Amniotic epithelial cell (primary cell): ENCODE results near the gene SEL1L3.
A peak's percentile ranks its signal among the peaks of the same experiment; 100 is the strongest.

Source experiments
- DNase-seq: peaks from one replicate; pipeline ENCODE4 v3.0.0-alpha.2; 2010; ENCODE audit warnings: low read depth

The SEL1L3 gene

DNA sequence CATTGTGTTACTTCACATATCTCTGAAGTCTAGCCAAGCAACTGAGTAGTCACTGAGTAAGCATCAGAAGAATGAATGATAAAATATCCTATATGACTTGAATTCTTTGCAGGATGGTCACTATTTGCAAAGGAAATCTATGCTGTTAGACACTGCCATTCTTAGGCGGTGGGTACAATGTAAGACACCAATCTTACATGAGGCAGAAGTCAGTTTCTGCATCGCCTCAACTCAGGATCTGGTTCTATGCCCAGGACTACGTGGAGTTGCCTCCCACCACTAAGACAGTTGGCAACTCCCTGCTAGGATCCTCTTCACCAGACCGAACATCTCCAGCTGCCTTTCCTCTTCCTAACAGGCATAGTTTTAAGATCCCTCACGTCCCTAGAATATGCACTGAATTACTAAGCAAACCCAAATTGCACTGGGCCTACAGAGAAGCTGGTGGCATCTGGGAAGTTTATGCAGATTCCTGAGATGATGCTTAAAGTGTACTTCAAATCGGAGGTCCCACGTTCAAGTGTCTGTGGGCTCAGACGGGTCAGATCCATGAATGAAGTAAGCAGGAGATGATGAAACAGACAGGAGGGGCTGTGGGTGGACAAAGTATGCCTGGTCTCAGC is 45.6 kb downstream of the SEL1L3 start:
- peak; percentile 80 for DNase-seq

DNA sequence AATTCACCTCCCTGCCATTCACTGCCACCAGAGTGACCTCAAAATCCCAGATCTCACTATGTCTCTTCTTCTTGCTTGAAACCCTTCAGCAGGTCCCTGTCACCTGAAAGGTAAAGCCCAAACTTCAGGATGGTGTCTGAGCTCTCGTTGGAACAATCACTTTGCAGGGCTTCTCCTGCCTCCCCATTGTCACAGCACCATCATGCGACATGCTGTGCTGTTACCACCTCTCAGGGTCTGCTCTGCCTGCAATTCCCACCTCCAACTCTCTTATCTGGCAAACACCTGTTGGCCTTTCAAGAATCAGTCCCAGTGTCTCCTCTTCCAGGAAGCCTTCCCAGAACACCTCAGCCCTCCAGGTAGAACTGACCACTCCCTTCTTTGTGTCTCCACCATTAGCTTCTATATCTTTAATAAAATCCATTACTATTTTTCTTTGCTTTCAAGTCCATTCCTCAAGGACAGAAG is 46.2 kb downstream of the SEL1L3 start:
- no peak for DNase-seq

DNA sequence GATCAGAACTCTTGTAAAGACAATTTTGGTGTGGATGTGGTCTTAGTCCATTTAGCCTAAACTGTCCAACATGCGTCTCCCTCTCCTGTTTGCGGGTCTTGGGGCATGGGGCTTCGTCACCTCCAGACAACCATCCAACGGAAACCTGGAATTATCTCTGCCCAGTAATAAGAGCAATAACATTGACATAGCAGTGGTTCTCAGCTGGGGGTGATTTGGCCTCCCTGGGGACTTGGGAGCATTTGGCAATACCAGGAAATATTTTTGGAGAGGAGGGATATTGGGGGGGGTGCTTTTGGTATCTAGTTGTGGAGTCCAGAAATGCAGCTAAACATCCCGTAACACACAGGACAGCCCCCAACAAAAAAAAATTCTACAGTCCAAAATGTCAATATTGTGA is 47.2 kb downstream of the SEL1L3 start:
- no peak for DNase-seq

DNA sequence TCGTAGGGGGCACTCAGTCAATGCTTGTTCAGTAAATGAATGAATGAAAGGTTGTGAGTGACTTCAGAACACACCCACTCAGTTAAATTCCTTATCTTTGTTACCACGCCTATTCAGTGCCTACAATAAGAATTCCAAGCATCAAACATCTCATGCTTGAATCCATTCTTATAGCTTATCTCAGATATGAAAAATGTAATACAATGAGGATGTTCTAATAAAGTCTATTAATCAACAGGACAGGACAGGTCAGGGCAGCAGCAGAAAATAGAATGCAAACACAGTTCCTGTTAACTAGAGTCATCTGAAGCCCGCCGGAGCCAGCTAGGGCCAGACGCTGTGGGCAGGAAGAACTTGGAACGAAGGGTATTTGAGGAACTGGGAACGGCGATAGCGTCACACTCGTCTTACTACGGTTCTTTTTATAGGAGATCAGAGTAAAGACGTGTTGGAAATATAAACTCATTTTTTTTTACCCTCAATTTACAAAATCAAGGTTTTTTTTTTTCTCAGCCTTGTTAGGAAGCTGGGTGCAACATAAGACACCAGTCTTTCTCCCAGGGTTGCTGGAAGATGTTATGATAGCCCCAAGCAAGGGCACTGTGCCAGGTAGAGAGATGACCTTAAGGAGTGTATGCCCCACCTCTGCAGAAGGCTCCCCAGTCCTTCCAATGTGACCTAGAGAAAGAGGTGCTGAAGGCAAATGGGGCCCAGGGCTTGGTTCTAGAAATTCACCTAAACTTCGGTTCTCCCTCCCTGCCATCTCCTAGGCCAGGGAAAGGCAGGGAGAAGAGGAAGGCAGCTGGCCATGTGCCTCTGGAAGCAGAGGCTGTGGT is 48.3 kb downstream of the SEL1L3 start:
- DNase-seq: peak; percentile 41

DNA sequence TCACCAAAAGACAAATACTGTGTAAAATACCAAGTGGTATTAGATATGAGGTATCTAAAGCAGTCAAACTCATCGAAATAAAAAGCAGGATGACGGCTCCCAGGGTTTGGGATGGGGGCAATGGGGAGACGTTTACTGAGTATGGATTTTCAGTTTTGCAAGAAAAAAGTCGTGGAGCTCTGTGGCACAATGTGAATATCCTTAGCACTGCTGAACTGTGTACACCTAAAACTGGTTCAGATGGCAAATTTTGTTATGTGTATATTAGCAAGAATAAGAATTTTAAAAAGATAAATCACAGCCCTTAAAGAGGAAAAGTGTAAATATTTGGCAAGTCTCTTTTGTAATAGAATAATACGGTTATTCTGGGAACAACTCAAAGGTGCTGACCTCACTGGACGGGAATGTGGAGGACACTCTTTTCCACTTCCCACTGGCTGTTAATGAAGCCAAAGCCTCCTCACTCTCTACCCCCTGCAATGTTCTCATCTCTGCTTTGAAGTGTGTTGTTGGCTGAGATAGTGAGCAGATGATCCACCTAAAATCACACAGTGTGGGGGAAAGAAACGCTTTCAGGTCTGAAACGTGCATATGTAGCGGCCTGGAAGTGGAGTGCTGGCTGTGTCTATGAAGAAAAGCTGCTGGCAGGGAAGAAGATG is 49.2 kb downstream of the SEL1L3 start:
- peak; percentile 82 for DNase-seq

DNA sequence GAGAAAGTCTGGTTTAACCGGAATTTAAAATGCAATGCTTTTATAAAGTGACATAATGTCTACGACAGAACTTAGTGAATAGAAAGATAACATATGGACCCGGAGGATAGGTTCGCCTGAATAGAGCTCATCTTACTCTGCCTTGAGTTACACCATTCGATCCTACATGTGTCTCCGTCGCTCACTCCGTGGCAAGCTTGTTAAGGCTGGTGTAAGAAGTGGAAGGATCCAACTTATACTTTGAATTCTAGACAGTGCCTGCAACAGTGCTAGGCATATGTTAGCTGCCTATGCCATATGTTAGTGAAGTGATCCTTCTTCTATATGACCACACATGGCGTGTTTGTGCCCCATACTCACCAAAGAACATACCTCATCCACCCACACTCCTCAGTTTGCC is 50.9 kb downstream of the SEL1L3 start:
- no peak for DNase-seq

DNA sequence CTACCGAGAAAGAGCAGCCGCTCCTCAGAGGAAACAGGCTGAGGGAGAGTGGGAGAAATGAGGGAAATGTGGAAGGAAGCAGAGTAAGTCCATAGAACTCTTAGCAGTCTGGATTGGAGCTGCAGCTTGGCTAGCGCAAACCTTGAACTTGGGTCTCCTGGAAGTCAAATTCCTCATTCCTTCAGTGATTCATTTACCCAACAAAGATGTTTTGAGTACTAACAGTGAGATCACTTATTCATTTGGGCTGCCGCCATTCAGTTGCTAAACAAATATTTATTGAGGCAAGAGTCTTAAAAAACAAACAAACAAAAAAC is 51.5 kb downstream of the SEL1L3 start:
- peak; percentile 83 for DNase-seq

DNA sequence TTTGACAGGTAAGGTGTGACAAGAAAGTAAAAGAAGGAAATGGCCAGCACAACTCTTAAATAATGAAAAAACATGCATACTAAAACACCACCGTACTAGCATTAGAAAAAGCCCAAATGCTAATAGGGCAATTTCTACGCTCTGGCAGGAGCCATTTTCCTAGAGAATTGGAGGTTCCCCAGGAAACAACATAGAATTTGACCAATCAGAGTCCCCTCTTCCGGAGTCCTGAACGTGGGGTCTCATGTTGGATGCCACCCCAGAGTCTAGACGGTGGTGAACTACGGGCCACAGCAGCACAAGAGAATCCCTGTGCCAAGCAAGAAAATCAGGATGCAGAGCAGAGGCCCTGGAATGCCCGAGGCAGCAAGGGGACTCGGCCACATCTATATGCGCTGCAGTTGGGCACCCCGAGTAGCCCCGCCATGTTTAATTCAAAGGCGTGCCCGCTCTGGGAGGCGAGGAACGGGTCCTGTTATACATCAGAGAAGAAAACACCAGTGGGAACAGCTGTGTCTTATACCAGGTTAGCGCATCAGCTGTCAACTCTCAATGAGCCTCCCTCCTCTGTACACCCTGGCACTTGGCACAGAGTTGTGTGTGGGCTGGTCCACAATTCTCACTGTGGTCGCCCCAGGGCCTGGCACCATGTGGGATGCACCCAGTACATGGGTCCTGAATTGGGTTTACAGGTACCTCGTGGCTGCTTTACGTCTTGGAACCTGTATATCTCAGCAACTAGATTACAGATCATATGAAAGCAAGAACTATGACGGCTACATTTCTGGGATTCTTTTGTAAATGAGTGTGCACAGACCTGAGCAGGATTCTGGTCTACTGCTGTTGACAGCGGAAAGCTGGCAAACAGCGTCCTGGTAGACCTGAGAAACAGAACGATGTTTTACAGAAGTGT is 52.1 kb downstream of the SEL1L3 start:
- peak; percentile 81 for DNase-seq

DNA sequence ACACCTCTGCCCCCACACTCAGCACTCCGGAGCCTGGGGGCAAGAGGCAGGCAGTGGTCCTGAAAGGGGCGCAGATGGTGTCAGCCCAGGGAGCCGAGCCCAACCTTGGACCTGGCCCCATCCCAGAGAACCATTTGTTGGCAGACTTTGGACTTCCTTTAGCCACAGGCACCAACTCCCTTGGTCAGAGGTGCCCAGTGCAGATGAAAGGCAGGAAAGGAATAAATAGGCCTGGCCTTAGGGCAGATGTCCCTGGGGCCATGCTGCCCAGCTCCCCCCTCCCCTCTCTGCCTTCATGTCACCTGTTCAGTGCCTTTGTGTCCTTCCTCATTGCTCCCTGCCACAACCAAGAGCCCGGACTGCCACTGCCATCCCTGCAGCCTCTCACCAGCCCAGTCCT is 52.8 kb downstream of the SEL1L3 start:
- no peak for DNase-seq

DNA sequence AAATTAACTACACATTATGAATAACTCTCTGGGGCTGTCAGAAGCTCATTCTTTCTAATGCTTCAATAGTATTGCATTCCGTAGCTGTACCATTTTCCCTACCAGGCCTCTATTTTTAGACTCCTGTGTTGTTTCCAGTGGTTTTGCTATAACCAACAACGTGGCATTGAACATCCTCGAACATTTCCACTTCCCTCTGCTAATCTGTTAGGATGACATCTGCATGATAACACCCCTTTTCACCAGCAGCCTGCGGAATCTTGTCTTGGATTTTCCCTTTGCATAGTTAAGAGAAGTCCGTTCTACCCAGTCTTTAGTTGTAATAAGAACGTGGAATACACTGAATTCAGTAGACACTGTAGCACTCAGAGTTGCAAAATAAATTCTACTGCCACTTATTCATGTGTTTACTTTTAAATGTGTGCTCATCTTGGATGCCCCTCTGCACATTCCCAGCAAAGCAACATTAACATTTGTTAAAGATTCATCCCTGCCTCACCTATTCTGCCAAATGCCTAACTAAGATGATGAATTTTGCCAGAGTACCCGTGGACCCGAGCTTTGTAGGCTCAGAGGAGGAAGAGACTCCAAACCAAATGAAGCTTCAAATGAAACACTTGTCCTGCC is 55.6 kb downstream of the SEL1L3 start:
- peak; percentile 69 for DNase-seq

DNA sequence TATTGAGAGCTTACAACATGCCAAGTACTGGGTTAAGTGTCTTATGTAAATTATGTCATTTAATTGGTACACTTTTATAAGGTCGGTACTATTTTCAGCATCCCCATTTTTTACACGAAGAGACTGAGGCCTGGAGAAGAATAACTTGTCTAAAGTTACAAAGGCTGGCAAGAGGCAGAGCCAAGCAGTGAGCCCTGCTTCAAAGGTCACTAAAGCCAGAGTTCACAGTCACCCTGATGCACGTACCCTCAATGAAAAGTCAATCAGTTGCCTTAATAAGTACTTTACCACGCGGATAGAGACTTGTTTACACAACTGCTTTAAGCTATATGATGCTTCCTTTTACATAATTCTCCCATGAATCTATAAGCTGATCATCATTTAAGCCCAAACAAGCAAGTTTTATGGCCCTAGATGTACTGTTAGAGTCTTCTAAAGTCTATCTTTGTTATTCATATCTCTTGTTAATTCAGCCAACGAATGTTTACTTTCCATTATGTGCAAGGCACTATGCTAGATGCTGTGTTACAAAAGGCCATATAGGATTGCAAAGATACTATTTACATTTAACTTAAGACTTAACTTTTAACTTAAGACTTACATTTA is 57.4 kb downstream of the SEL1L3 start:
- DNase-seq: no peak

DNA sequence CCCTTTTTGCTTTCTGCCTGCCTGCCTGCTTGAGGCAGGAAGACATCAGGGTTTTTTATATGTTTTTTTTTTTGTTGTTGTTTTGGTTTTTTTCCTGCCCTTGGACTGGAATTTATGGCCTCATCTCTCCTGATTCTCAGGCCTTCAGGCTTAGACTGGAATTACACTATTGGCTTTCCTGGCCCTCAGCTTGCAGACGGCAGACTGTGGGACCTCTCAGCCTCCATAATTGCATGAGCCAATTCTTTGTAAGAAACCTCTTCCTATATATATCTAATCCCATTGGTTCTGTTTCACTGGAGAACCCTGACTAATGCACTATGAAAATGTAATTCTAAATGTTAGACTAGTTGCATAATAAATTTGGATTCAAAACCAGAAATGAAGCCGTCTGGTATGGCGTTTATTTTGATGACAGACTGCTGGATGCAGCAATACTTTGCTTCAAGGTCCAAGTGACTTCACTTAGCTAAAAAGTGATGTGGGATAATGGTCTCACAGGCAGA is 59.0 kb downstream of the SEL1L3 start:
- no peak for DNase-seq

DNA sequence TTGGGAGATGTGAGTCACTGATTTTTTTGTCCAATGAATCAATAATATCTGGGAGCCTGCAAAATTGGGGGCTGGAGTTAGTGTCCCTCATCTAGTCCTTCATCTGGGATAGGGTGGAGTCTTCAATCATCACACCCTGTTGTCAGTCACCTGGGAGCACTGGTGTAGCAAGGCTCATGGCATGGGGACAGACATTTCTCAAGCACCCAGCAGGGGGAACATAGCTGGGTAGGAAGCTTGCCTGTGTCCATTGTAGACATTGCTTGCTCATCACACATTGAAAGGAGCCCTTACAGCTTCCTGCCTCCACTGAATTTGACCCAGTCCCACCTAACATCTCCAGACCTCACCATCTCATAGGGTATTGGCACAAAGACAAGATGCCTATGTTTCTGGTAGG is 61.2 kb downstream of the SEL1L3 start:
- no peak for DNase-seq

DNA sequence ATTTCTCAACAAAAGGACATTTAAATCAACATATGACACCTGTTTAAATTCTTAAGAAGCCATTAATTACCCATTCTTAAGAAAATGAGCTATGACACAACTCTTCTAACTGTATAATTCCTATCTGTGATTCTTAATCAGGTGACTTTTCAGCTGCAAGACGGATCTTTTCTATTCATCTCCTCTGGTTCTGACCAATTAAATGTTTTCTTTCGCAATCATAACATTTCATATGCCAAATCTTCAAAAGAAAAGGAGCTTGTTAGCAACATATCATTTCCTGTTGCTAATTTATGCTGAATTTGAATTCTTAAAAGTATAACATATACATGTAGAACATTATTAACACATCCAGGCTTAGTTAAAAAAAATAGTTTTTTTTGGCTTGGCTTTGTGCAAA is 62.5 kb downstream of the SEL1L3 start:
- DNase-seq: peak; percentile 61

DNA sequence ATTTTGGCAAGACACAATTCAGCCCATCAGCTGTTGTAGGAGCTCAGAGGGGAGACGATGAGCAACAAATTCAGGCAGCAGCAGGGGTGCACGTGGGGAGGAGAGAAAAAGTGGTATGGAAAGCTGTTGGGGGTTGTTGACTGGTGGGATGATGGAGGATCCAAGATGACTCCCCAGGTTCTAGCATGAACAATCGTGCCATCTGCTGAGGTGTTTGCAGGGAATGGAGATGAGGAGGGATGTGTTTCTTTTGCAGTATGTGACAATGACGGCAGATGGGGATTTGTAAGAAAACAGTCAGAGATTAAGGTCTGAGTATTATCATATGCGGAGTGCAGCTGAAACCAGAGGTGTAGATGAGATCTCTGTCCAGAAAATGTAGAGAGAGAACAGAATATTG is 63.3 kb downstream of the SEL1L3 start:
- no peak for DNase-seq

DNA sequence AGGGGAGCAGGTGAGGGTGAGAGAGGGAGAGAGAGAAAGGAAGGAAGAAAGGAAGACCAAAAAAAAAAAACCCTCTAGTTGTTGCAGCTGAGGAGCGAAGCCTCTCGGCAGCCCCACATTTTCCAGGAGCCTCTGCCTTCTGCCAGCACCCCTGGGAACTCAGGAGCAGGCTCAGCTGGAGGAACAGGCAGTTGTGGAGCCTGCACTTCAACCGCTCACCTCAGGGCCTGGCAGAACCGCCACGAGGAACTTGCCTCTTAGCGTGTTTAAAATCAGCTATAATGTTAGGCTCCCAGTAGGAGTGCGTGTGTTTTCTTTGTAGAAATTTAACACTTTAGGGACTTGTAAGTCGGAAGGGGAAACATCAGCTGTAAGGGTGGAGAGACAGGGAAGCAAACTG is 65.7 kb downstream of the SEL1L3 start:
- no peak for DNase-seq

DNA sequence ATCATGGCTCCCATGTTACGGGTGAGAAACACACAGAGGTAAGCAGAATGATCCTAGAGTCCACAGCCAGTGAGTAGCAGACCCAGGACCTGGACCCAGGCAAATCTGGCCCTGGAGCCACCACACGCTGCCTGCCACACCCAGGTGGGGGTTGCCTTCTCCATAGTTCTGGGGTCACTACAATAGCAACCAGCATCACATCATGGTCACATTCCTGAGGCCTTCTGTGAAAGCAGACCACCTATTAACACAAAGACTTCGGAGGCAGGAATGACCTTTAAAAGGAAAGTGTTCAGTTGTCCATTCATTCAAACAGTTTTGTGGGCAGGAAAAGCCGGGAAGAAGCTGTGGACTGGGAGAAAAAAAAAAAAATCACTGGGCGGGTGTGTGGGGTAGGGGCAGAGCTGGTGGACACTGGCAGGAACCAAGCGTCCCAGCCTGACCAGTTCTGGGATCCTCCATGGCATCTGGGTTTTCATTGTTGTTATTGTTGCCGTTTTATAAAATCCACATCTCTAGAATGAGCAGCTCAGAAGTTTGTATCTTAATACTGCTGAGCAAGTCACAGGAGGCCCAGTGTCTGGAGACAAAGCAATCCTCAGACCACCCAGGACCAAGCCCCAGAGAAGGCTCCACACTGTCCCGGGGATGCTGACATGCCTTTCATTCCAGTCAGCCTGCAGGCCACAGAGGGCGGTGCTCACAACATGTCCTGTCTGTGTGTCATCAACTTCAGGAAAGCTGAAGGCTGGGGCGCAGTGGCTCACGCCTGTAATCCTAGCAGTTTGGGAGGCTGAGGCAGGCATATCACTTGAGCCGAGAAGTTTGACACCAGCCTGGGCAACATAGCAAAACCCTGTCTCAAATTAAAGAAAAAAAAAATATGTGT is 67.0 kb downstream of the SEL1L3 start:
- DNase-seq: peak; percentile 81

DNA sequence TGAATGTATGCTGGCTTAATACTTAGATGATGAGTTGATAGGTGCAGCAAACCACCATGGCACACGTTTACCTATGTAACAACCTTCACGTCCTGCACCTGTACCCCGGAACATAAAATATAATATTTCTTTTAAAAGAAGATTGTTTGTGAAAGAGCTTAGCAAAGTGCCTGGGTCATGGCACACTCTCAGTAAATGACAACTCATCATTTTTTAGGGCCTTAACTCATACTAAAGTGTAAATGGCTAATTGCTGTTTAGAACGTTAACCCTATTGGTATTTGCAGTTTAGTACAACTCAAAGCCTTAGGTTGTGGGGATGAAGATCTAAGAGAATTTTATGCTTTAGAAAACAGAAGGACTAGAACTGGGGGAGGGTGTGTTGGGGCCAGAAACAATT is 67.7 kb downstream of the SEL1L3 start:
- no peak for DNase-seq

DNA sequence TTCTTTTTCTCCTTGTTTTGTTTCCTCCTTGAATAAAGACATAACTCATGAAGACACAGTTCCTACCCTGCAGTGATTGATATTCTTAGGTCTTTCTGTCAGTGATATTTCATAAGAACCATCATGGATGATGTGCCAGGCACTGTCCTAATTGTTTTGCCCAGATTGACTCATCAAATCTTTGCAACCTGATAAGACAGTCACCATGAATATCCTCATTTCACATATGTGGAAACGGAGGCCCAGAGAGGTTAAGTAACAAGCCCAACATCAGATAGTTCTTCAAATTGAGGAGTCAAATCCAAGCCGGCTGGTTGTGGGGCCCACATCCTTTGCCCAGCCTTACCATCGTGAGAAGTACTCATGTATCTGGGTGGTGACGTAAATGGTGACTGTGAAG is 69.9 kb downstream of the SEL1L3 start:
- peak; percentile 70 for DNase-seq

DNA sequence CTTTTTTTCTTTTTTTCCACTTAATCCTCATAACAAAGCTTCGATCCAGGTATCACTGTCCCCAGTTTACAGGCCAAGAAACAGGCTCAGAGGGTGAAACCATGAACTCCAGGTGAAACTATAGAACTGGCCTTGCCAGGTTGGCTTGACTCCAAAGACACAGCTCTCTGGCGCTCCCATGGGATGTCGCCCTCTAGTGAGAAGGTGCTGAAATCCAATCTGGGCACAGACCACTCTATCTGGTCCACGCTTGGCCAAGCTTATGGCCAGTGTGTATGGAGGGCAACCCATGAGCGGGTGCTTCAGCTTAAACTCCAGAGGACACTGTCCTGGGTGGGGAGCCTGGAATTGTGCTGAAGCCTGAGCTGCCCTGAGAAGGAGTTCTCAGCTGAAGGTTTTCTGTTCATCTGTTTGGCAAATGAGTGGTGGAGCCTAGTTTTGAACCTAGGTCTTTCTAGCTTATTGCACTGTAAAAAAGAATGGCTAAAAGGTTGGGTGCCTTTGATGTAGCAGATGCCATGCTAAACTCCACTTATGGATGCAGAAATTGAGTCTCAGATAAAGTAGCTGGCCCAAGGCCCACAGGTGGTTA is 70.5 kb downstream of the SEL1L3 start:
- DNase-seq: no peak
